CD4-positive, alpha-beta T cell treated with Interleukin-6 at 100 ng/mL for 8 hours (primary cell): ENCODE measurements around the gene NEDD4.

Experiments
- DNase-seq: peaks from one replicate; pipeline ENCODE4 v3.0.0-alpha.2; 2020; ENCODE audit warnings: mixed read lengths, low spot score

The NEDD4 gene

GRCh38 chr15:55778932-55779331, 214.5 kb downstream of the NEDD4 start:
- DNase-seq: no peak
